B cell (primary cell): Measurements from ENCODE around the gene TCEAL8. TPM values are rescaled to one million over a fixed set of nuclear protein-coding genes. Genes with fewer than 3 reads are reported as not detected.

Experiments
- ATAC-seq: fragments of 200-7000 bp; cut with Tn5 transposase; one replicate; pipeline ENCODE4 v1.10.0; 2021; ENCODE audit warnings: low read depth, mild to moderate bottlenecking, moderate number of reproducible peaks, moderate library complexity
- CTCF ChIA-PET: fragments of 350-600 bp; sonication (Branson Sonifier 250); formaldehyde crosslinking; loops from one replicate; lab custom pipeline; 2021; ENCODE audit warnings: antibody characterized with exemption, inconsistent platforms; lab: Charles Lee
- POLR2A ChIA-PET: fragments of 350-600 bp; sonication (Branson Sonifier 250); formaldehyde crosslinking; loops from one replicate; lab custom pipeline; 2021; ENCODE audit warnings: antibody characterized with exemption; lab: Charles Lee
- DNase-seq: peaks from one replicate; pipeline ENCODE4 v3.0.0; 2013
- H2AFZ ChIP-seq: 2 replicates; pipeline ENCODE4 v1.6.1; 2012; ENCODE audit warnings: mild to moderate bottlenecking, low read depth, low read length; ENCODE audit not compliant: insufficient read depth, poor library complexity, severe bottlenecking
- H3K27ac ChIP-seq, 2 donors: 1 replicate in 1 of 2; 2 replicates in 1 of 2; pipeline ENCODE4 v1.5.1; 2012 to 2013; ENCODE audit warnings: low read length in 2 of 2, mild to moderate bottlenecking in 2 of 2, moderate library complexity in 1 of 2
- H3K27me3 ChIP-seq, 4 experiments: fragments of 200-600 bp in 1 of 4; sonication (generic) in 1 of 4; replicated peaks in 1 of 4; 1 replicate in 2 of 4; 2 replicates in 2 of 4; pipeline versions ENCODE4 v1.6.1 to v1.7.0; 2013 to 2016; ENCODE audit warnings: low read length in 3 of 4, mild to moderate bottlenecking in 2 of 4, mixed read lengths in 1 of 4, moderate library complexity in 1 of 4; ENCODE audit not compliant: insufficient read depth in 4 of 4, control insufficient read depth in 3 of 4; ENCODE audit errors: control extremely low read depth in 1 of 4
- H3K36me3 ChIP-seq, 2 experiments: replicated peaks in 1 of 2; 1 replicate in 1 of 2; 2 replicates in 1 of 2; pipeline versions ENCODE4 v1.6.1 to v1.7.1; 2013; ENCODE audit warnings: low read length in 1 of 2; ENCODE audit not compliant: insufficient read depth in 2 of 2, control insufficient read depth in 1 of 2; ENCODE audit errors: control extremely low read depth in 1 of 2, extremely low read depth in 1 of 2
- H3K4me1 ChIP-seq, 2 donors: fragments of 200-600 bp in 1 of 2; sonication (generic) in 1 of 2; 1 replicate in 1 of 2; 2 replicates in 1 of 2; pipeline versions ENCODE4 v1.5.1 to v1.6.1; 2013 to 2017; ENCODE audit warnings: low read length in 2 of 2; ENCODE audit not compliant: control insufficient read depth in 2 of 2, insufficient read depth in 2 of 2
- H3K4me2 ChIP-seq: replicated peaks from 2 replicates; pipeline ENCODE3; 2012; ENCODE audit warnings: mild to moderate bottlenecking, low read depth, low read length; ENCODE audit not compliant: poor library complexity, severe bottlenecking
- H3K4me3 ChIP-seq, 5 experiments: fragments of 200-600 bp in 1 of 5; sonication (generic) in 1 of 5; 1 replicate in 3 of 5; 2 replicates in 2 of 5; pipeline versions ENCODE4 v1.5.1 to v1.7.0; 2011 to 2016; ENCODE audit warnings: low read length in 4 of 5, mild to moderate bottlenecking in 4 of 5, low read depth in 2 of 5, control low read depth in 1 of 5, moderate library complexity in 1 of 5; ENCODE audit not compliant: insufficient read depth in 1 of 5; ENCODE audit errors: control extremely low read depth in 1 of 5, extremely low read depth in 1 of 5
- H3K79me2 ChIP-seq: fragments of 200-600 bp; sonication (generic); one replicate; pipeline ENCODE4 v1.6.0; 2016; ENCODE audit warnings: low read length; ENCODE audit not compliant: control insufficient read depth, insufficient read depth
- H3K9ac ChIP-seq: fragments of 200-600 bp; sonication (generic); 2 replicates; pipeline ENCODE4 v1.6.1; 2017; ENCODE audit warnings: mild to moderate bottlenecking, low read length, moderate library complexity
- H3K9me3 ChIP-seq, 3 donors: one replicate each; pipeline versions ENCODE4 v1.6.1 to v1.7.1; 2013; ENCODE audit warnings: low read length in 2 of 3; ENCODE audit not compliant: control insufficient read depth in 2 of 3, insufficient read depth in 1 of 3; ENCODE audit errors: control extremely low read depth in 1 of 3
- H4K20me1 ChIP-seq: 2 replicates; pipeline ENCODE4 v1.6.0; 2012; ENCODE audit warnings: mild to moderate bottlenecking, low read length; ENCODE audit not compliant: insufficient read depth, control insufficient read depth, poor library complexity, severe bottlenecking
- H3K27ac Mint-ChIP-seq: one replicate; pipeline ENCODE4 v1.8.0; 2021; ENCODE audit warnings: mixed read lengths
- H3K27me3 Mint-ChIP-seq: one replicate; pipeline ENCODE4 v1.8.0; 2021; ENCODE audit warnings: mixed read lengths
- H3K4me1 Mint-ChIP-seq: one replicate; pipeline ENCODE4 v1.8.0; 2021; ENCODE audit warnings: mixed read lengths
- H3K4me3 Mint-ChIP-seq: one replicate; pipeline ENCODE4 v1.8.0; 2021; ENCODE audit warnings: mixed read lengths
- H3K9me3 Mint-ChIP-seq: one replicate; pipeline ENCODE4 v1.8.0; 2022; ENCODE audit warnings: mixed read lengths; ENCODE audit not compliant: insufficient read depth
- EZH2 ChIP-seq: IDR thresholded peaks from 2 replicates; pipeline ENCODE4 v1.6.1; 2012; ENCODE audit warnings: borderline replicate concordance, low read depth, mild to moderate bottlenecking, moderate library complexity, low read length; ENCODE audit not compliant: insufficient read depth, poor library complexity, severe bottlenecking
- WGBS: methylation state at CpG from one replicate; pipeline ENCODE4 v1.1.5; 2013; ENCODE audit warnings: missing lambda C conversion rate; ENCODE audit not compliant: insufficient coverage; 5-methylcytosine and 5-hydroxymethylcytosine counted together
- intact Hi-C: fragments of 100-400 bp; cut with micrococcal nuclease; formaldehyde crosslinking; loops from one replicate; pipeline ENCODE4 v1.10.0; 2022
- polyA plus RNA-seq: library from polyadenylated mRNA; depleted of rRNA; stranded (reverse); fragments of >200 nt; gene quantifications from 2 replicates; pipeline ENCODE4 v1.2.3, GENCODE V29; 2012
- total RNA-seq, 2 donors: library from RNA; stranded (reverse); fragments of 120-200 nt in 1 of 2; gene quantifications; 1 replicate in 1 of 2; 2 replicates in 1 of 2; pipeline versions ENCODE4 v1.2.3 to v1.2.4, GENCODE V29; 2013 to 2022
- TF ChIP-seq, protein P1 (sequence below): fragments of 200-600 bp; IDR thresholded peaks from one replicate; pipeline ENCODE4 v1.8.0; 2022; ENCODE audit warnings: antibody characterized with exemption, mild to moderate bottlenecking

The TCEAL8 gene
- total and polyA plus RNA-seq, 2 donors (not counting 1 experiment from before 2014, with no cell fraction given), result 4.1 to 17.5 TPM

DNA sequence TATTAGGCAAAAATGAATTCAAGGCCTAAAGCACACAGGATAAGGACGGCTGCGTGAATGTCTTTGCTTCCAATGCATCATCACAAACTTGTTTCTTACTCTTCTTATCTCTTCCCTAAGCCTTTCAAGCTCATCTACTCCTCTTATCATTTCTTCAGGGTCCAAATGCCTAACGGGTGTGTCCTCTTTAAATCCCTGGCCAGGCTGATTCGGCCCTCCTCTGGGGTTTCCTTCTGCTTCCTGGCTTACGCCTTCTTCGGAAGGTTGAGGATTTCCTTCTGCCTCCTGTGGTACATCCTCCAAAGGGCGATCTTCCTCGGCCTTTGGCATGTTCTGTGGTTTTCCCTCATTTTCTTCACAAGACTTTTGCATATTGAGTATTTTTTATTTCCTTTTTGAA lies 1.3 kb downstream of the TCEAL8 start:
- Histone ChIP-seq H3K36me3 (no peaks in the 10 kb centered on the region), H2AFZ (peak overlapping the region; percentile 82), H3K27me3 (no peaks in the 10 kb centered on the region), H3K9me3 (no peaks in the 10 kb centered on the region), H3K4me3 (peak overlapping the region in 1 of 5 experiments; percentile 73), H3K4me2 (peak overlapping the region; percentile 64), H3K4me1 (peaks cover 3 to 14% of the 10 kb centered on the region in 2 donors), H4K20me1 (no peaks in the 10 kb centered on the region), H3K79me2 (peaks cover 4% of the 10 kb centered on the region), H3K9ac (peak overlapping the region; percentile 64), H3K27ac (peak overlapping the region in 1 of 2 donors; percentile 61)
- Mint-ChIP-seq H3K27me3 (no peaks in the 10 kb centered on the region), H3K27ac (no peak overlapping the region), H3K4me1 (peaks cover 20% of the 10 kb centered on the region), H3K9me3 (no peaks in the 10 kb centered on the region), H3K4me3 (no peak overlapping the region)
- ATAC-seq (no peak), DNase-seq (no peak)
- no peak for TF ChIP-seq EZH2
- TF ChIP-seq, protein P1, sequence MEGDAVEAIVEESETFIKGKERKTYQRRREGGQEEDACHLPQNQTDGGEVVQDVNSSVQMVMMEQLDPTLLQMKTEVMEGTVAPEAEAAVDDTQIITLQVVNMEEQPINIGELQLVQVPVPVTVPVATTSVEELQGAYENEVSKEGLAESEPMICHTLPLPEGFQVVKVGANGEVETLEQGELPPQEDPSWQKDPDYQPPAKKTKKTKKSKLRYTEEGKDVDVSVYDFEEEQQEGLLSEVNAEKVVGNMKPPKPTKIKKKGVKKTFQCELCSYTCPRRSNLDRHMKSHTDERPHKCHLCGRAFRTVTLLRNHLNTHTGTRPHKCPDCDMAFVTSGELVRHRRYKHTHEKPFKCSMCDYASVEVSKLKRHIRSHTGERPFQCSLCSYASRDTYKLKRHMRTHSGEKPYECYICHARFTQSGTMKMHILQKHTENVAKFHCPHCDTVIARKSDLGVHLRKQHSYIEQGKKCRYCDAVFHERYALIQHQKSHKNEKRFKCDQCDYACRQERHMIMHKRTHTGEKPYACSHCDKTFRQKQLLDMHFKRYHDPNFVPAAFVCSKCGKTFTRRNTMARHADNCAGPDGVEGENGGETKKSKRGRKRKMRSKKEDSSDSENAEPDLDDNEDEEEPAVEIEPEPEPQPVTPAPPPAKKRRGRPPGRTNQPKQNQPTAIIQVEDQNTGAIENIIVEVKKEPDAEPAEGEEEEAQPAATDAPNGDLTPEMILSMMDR, result no peak
- intact Hi-C loops, result loop anchor here (2.0 kb wide), 2 partner anchors 39 to 57 kb away; partner anchors contain the start of genes BEX2 and BEX4
- WGBS, result 59% methylated on average over 4 of the region's 8 CpGs
- ChIA-PET POLR2A (no interaction called here), CTCF (interaction anchor here (0.9 kb wide), 1 partner anchor 302 kb away, joined by 3 read pairs; no protein-coding TSS in a partner anchor)

DNA sequence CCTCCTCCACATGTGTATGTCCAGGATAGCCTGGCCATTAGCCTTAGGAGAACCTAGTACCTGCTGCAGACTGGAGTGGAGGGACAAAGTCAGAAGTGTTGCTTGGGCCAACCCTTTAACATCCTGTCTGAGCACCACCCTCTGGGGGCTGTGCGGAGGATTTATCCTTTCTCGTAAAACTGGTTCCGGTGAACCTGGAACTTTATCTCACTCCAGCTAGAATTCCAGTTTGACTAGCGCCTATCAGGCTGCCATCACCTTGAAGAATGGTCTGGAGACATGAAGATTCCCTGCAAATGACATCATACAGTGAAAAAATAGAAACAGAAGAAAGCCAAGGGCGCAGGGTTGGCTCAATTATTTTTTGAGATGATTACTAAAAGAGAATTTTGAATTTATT lies 4.0 kb downstream of the TCEAL8 start:
- Mint-ChIP-seq H3K27ac (no peak overlapping the region), H3K9me3 (no peaks in the 10 kb centered on the region), H3K4me1 (peaks cover 20% of the 10 kb centered on the region), H3K4me3 (no peak overlapping the region), H3K27me3 (peaks cover 4% of the 10 kb centered on the region)
- Histone ChIP-seq H3K9ac (no peak overlapping the region), H3K36me3 (no peaks in the 10 kb centered on the region), H3K4me1 (peaks cover 3 to 14% of the 10 kb centered on the region in 2 donors), H3K79me2 (peaks cover 4% of the 10 kb centered on the region), H3K27ac (no peak overlapping the region), H3K4me3 (no peak overlapping the region), H3K4me2 (no peak overlapping the region), H2AFZ (no peak overlapping the region), H3K9me3 (no peaks in the 10 kb centered on the region), H3K27me3 (no peaks in the 10 kb centered on the region), H4K20me1 (no peaks in the 10 kb centered on the region)
- no peak for TF ChIP-seq EZH2
- TF ChIP-seq, protein P1, result no peak
- intact Hi-C loops, result no loop called here
- ChIA-PET CTCF (no interaction called here), POLR2A (no interaction called here)
- ATAC-seq, result no peak
- DNase-seq, result no peak
- WGBS, result no CpG with 5 or more reads among the region's 5 CpGs
